ENCODE data around the gene PSD. TPM values are rescaled to one million over a fixed set of nuclear protein-coding genes. Genes with fewer than 3 reads are reported as not detected.

PSD gene
- total RNA-seq, 2 experiments from 2014 or later, result 2.2 to 10.2 TPM

GRCh38 chr10:102420181-102420713 is 1.7 kb upstream of the PSD start:
- POLR2A ChIA-PET, result interaction anchor here (0.9 to 1.8 kb wide), 10 partner anchors 10 to 92 kb away, joined by 3 to 11 read pairs (median 4); partner anchors contain the start of genes C10orf95 and CUEDC2
- Histone ChIP-seq H3K79me2 (ENCODE audit: insufficient read depth, low read depth, low read length) (peaks cover 6% of the 10 kb centered on the region; the same call in 1 of the 2 replicates), H2AFZ (ENCODE audit: low read length) (peak overlapping the region; percentile 80), H4K20me1 (ENCODE audit: insufficient read depth, low read length) (no peaks in the 10 kb centered on the region), H3K4me2 (ENCODE audit: low read length) (peak overlapping the region; percentile 96), H3K27ac (ENCODE audit: low read depth, low read length, poor library complexity, severe bottlenecking) (peak overlapping the region; percentile 82), H3K36me3 (ENCODE audit: insufficient read depth, low read length) (peaks cover 11% of the 10 kb centered on the region; the same call in 1 of the 2 replicates), H3K9me3 (ENCODE audit: low read length) (no peaks in the 10 kb centered on the region), H3K4me3 (ENCODE audit: low read depth, low read length, poor library complexity, severe bottlenecking) (peak overlapping the region; percentile 79), H3K4me1 (ENCODE audit: insufficient read depth, low read length, poor library complexity, severe bottlenecking) (peaks cover 46% of the 10 kb centered on the region), H3K9me2 (ENCODE audit: insufficient read depth, low read length) (no peaks in the 10 kb centered on the region)
- no peak for DNase-seq (ENCODE audit: low spot score)
- BruUV-seq (replicated peaks), result TSS peak; percentile 69
- intact Hi-C loops (cut with micrococcal nuclease; ENCODE audit: unreplicated experiment), result loop anchor here (2.0 to 5.0 kb wide), 3 partner anchors 59 to 162 kb away; partner anchors contain the start of genes ACTR1A and SUFU
- TF ChIP-seq EZH2phosphoT487 (IDR thresholded peaks at IDR 0.05; ENCODE audit: borderline replicate concordance, low read depth, low read length), result no peak
- peak; percentile 40 for TF ChIP-seq CTCF (conservative IDR thresholded peaks at IDR 0.05; ENCODE audit: low read length)
- CTCF ChIA-PET (ENCODE audit: unreplicated experiment), result interaction anchor here (0.9 to 1.2 kb wide), 2 partner anchors 12 to 21 kb away, joined by 3 to 5 read pairs; partner anchors contain the start of gene CUEDC2

- H3K4me1 ChIP-seq (ENCODE audit: insufficient read depth, low read length, poor library complexity, severe bottlenecking), result peaks cover 46% of the 10 kb centered on the region
- peak overlapping the region; percentile 79 for H3K4me3 ChIP-seq (ENCODE audit: low read depth, low read length, poor library complexity, severe bottlenecking)
- H3K9me2 ChIP-seq (ENCODE audit: insufficient read depth, low read length), result no peaks in the 10 kb centered on the region
- H4K20me1 ChIP-seq (ENCODE audit: insufficient read depth, low read length), result no peaks in the 10 kb centered on the region
- H3K27ac ChIP-seq (ENCODE audit: low read depth, low read length, poor library complexity, severe bottlenecking), result peak overlapping the region; percentile 82
- POLR2A ChIA-PET, result interaction anchor here (0.9 to 1.8 kb wide), 8 partner anchors 12 to 85 kb away, joined by 3 to 11 read pairs (median 6); partner anchors contain the start of genes C10orf95 and CUEDC2
- H3K4me2 ChIP-seq (ENCODE audit: low read length), result peak overlapping the region; percentile 96
- DNase-seq (ENCODE audit: low spot score), result peak; percentile 60
- intact Hi-C loops (cut with micrococcal nuclease; ENCODE audit: unreplicated experiment), result loop anchor here (2.0 to 5.0 kb wide), 3 partner anchors 59 to 163 kb away; partner anchors contain the start of genes ACTR1A and SUFU
- peaks cover 6% of the 10 kb centered on the region; the same call in 1 of the 2 replicates for H3K79me2 ChIP-seq (ENCODE audit: insufficient read depth, low read depth, low read length)
- CTCF ChIA-PET (ENCODE audit: unreplicated experiment), result interaction anchor here (0.9 to 1.2 kb wide), 2 partner anchors 13 to 20 kb away, joined by 3 to 5 read pairs; partner anchors contain the start of gene CUEDC2
- H3K36me3 ChIP-seq (ENCODE audit: insufficient read depth, low read length), result peaks cover 11% of the 10 kb centered on the region; the same call in 1 of the 2 replicates
- H2AFZ ChIP-seq (ENCODE audit: low read length), result peak overlapping the region; percentile 80; the same call in 1 of the 2 replicates
- no TSS peak for BruUV-seq (replicated peaks)
- TF ChIP-seq EZH2phosphoT487 (IDR thresholded peaks at IDR 0.05; ENCODE audit: borderline replicate concordance, low read depth, low read length) (no peak), CTCF (conservative IDR thresholded peaks at IDR 0.05; ENCODE audit: low read length) (no peak)
- no peaks in the 10 kb centered on the region for H3K9me3 ChIP-seq (ENCODE audit: low read length)
These were observed 940 bp upstream of the PSD start for GRCh38 chr10:102419269-102420180.

Data from OCI-LY7 (cell line).